DOHH2 (cell line): ENCODE results near the gene POT1.

Source experiments
- CTCF ChIP-seq: fragments of 200-600 bp; sonication (generic); IDR thresholded peaks from one replicate; pipeline ENCODE4 v1.5.1; 2014; ENCODE audit warnings: antibody characterized with exemption, mild to moderate bottlenecking, low read depth, low read length; ENCODE audit not compliant: poor library complexity, severe bottlenecking
- EZH2phosphoT487 ChIP-seq: fragments of 200-600 bp; sonication (generic); IDR thresholded peaks from 2 replicates; pipeline ENCODE4 v1.6.1; 2017; ENCODE audit warnings: borderline replicate concordance, mild to moderate bottlenecking, antibody characterized with exemption, low read length, moderate library complexity, mixed read lengths

- no peak for TF ChIP-seq CTCF
- TF ChIP-seq EZH2phosphoT487: no peak
These were observed 21.4 kb downstream of the POT1 start for GRCh38 chr7:124908259-124908658.
